ENCODE measurements around the gene DMTF1. TPM values are rescaled to one million over a fixed set of nuclear protein-coding genes. Genes with fewer than 3 reads are reported as not detected.

DMTF1 gene
- total and polyA plus RNA-seq, 2 of the 4 experiments (the other 2 are of a cell fraction): 59.0 to 69.0 TPM

DNA sequence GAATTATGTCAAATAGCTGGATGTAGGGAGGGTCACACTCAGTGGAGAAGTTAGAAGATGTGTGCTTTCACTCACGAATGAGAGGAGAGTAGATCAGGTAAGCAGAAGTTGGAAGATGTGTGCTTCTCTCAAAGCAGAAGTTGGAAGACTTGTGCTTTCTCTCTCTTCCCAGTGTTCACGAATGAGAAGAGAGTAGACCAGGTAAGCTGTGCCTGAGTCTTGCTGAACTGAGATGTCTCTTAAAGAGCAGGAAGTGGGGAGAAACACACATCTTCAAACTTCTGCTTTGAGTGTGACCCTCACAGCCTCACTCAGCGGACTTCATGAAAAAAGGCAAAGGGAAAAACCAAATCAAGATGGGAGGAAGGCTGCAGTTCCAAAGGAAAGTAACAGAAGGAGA lies 74.2 kb downstream of the DMTF1 start:
- no peak overlapping the region for H4K91ac ChIP-seq (ENCODE audit: insufficient read depth, low read depth, low read length)
- H3K4me2 ChIP-seq (ENCODE audit: low read depth, low read length): no peak overlapping the region
- H2BK20ac ChIP-seq (ENCODE audit: low read depth, low read length): no peak overlapping the region
- H3K27ac ChIP-seq (ENCODE audit: insufficient read depth, low read length): no peak overlapping the region
- H2BK5ac ChIP-seq (ENCODE audit: low read depth, low read length, poor library complexity, severe bottlenecking): no peak overlapping the region
- dilution Hi-C loops (cut with HindIII; ENCODE audit: low sequenced_read_pairs, unreplicated experiment): no loop called here
- H3K9me1 ChIP-seq (ENCODE audit: insufficient read depth, low read length): no peaks in the 10 kb centered on the region
- peaks cover 15% of the 10 kb centered on the region for H3K27me3 ChIP-seq (ENCODE audit: control insufficient read depth, insufficient read depth, low read length)
- H2BK120ac ChIP-seq (ENCODE audit: low read depth, low read length): no peak overlapping the region
- no peak overlapping the region for H4K5ac ChIP-seq (ENCODE audit: low read depth, low read length)
- H2AK9ac ChIP-seq (replicated peaks; ENCODE audit: low read depth, low read length, poor library complexity): no peak overlapping the region
- no peak overlapping the region for H3K56ac ChIP-seq (ENCODE audit: extremely low read depth, insufficient read depth, low read length)
- no peak overlapping the region for H3K14ac ChIP-seq (replicated peaks; ENCODE audit: low read depth, low read length)
- WGBS, 2 experiments (ENCODE audit: extremely low coverage in 2 of 2, insufficient read length in 1 of 2): no CpG with 5 or more reads among the region's 3 CpGs
- in situ Hi-C loops (cut with MboI; ENCODE audit: low sequenced_read_pairs): no loop called here
- H4K20me1 ChIP-seq (ENCODE audit: insufficient read depth, low read length): no peaks in the 10 kb centered on the region
- no peak overlapping the region for H4K8ac ChIP-seq (ENCODE audit: low read depth in 2 of 2, low read length in 2 of 2)
- peaks cover 2% of the 10 kb centered on the region; the same call in 1 of the 2 replicates for H3K4me1 ChIP-seq (ENCODE audit: control insufficient read depth, insufficient read depth, low read length)
- H2BK15ac ChIP-seq (ENCODE audit: low read depth, low read length): no peak overlapping the region
- H3K4me3 ChIP-seq (ENCODE audit: insufficient read depth, low read depth, low read length): no peak overlapping the region
- no TSS peak for BruUV-seq (replicated peaks)
- POLR2A ChIA-PET (ENCODE audit: unreplicated experiment): no interaction called here
- no peaks in the 10 kb centered on the region for H3K9me3 ChIP-seq (ENCODE audit: control insufficient read depth, insufficient read depth, low read length)
- no peak for ATAC-seq (ENCODE audit: low read depth)
- CTCF ChIA-PET: no interaction called here
- no peak overlapping the region for H2AK5ac ChIP-seq (ENCODE audit: low read depth, low read length)
- no peak for DNase-seq
- H3K18ac ChIP-seq (ENCODE audit: low read depth, low read length): no peak overlapping the region
- H3K9ac ChIP-seq (ENCODE audit: low read depth, low read length): no peak overlapping the region
- H3K79me1 ChIP-seq (ENCODE audit: low read depth in 1 of 2, low read length in 2 of 2): no peaks in the 10 kb centered on the region
- H3K4ac ChIP-seq (ENCODE audit: low read depth, low read length): no peak overlapping the region
- H3K23ac ChIP-seq (ENCODE audit: low read depth, low read length): no peak overlapping the region
- no peak overlapping the region for H2AFZ ChIP-seq (replicated peaks; ENCODE audit: low read length, poor library complexity)
- TF ChIP-seq MAFK (IDR thresholded peaks at IDR 0.05; ENCODE audit: low read depth, low read length) (no peak), NFE2L2 (IDR thresholded peaks at IDR 0.05; ENCODE audit: low read depth, low read length) (no peak), RCOR1 (IDR thresholded peaks at IDR 0.05; ENCODE audit: insufficient replicate concordance, low read length) (no peak), SMC3 (IDR thresholded peaks at IDR 0.05; ENCODE audit: low read depth, low read length) (no peak), CTCF (conservative IDR thresholded peaks at IDR 0.05; ENCODE audit: low read depth, low read length) (no peak), RAD21 (IDR thresholded peaks at IDR 0.05; ENCODE audit: low read length) (no peak), MXI1 (IDR thresholded peaks at IDR 0.05; ENCODE audit: borderline replicate concordance, low read depth, low read length) (no peak), CHD1 (IDR thresholded peaks at IDR 0.05; ENCODE audit: low read depth, low read length) (no peak), POLR2A (IDR thresholded peaks at IDR 0.05; ENCODE audit: low read depth, low read length) (no peak), RFX5 (IDR thresholded peaks at IDR 0.05; ENCODE audit: low read depth, low read length) (no peak), MAZ (IDR thresholded peaks at IDR 0.05; ENCODE audit: borderline replicate concordance, low read depth, low read length) (no peak), CEBPB (IDR thresholded peaks at IDR 0.05; ENCODE audit: low read depth, low read length) (no peak), BHLHE40 (IDR thresholded peaks at IDR 0.05; ENCODE audit: low read depth, low read length) (no peak), FOS (IDR thresholded peaks at IDR 0.05; ENCODE audit: low read depth, low read length) (no peak)
- TF ChIP-seq, protein P1, sequence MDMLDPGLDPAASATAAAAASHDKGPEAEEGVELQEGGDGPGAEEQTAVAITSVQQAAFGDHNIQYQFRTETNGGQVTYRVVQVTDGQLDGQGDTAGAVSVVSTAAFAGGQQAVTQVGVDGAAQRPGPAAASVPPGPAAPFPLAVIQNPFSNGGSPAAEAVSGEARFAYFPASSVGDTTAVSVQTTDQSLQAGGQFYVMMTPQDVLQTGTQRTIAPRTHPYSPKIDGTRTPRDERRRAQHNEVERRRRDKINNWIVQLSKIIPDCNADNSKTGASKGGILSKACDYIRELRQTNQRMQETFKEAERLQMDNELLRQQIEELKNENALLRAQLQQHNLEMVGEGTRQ (IDR thresholded peaks at IDR 0.05; ENCODE audit: low read depth, low read length): no peak
- TF ChIP-seq, protein P2, sequence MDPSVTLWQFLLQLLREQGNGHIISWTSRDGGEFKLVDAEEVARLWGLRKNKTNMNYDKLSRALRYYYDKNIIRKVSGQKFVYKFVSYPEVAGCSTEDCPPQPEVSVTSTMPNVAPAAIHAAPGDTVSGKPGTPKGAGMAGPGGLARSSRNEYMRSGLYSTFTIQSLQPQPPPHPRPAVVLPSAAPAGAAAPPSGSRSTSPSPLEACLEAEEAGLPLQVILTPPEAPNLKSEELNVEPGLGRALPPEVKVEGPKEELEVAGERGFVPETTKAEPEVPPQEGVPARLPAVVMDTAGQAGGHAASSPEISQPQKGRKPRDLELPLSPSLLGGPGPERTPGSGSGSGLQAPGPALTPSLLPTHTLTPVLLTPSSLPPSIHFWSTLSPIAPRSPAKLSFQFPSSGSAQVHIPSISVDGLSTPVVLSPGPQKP (IDR thresholded peaks at IDR 0.05; ENCODE audit: borderline replicate concordance, low read depth, low read length): no peak
- no peaks in the 10 kb centered on the region for H3K36me3 ChIP-seq (ENCODE audit: control insufficient read depth, insufficient read depth, low read length)
- intact Hi-C loops (cut with micrococcal nuclease): no loop called here

All from IMR-90 (cell line).